ENCODE measurements around the gene RBM24. TPM values are rescaled to one million over a fixed set of nuclear protein-coding genes. Genes with fewer than 3 reads are reported as not detected.

Gene RBM24
- total RNA-seq, 1 donor from 2014 or later, result 13.2 TPM

GRCh38 chr6:17293395-17293794, 12.2 kb downstream of the RBM24 start:
- DNase-seq (ENCODE audit: extremely low spot score, unreplicated experiment), result no peak
- no peaks in the 10 kb centered on the region for H3K9me3 Mint-ChIP-seq (ENCODE audit: unreplicated experiment)
- no peaks in the 10 kb centered on the region for H3K27me3 Mint-ChIP-seq (ENCODE audit: unreplicated experiment)
- no peak overlapping the region for H3K27ac Mint-ChIP-seq (ENCODE audit: unreplicated experiment)
- no peak for TF ChIP-seq CTCF (IDR thresholded peaks at IDR 0.05)
- no peak overlapping the region for H3K4me3 Mint-ChIP-seq (ENCODE audit: unreplicated experiment)
- peaks cover 16% of the 10 kb centered on the region for H3K4me1 Mint-ChIP-seq (ENCODE audit: unreplicated experiment)
- H3K36me3 Mint-ChIP-seq (ENCODE audit: unreplicated experiment), result peaks cover 40% of the 10 kb centered on the region

GRCh38 chr6:17297271-17298080, 16.3 kb downstream of the RBM24 start:
- no peaks in the 10 kb centered on the region for H3K27me3 Mint-ChIP-seq (ENCODE audit: unreplicated experiment)
- TF ChIP-seq CTCF (IDR thresholded peaks at IDR 0.05), result no peak
- H3K36me3 Mint-ChIP-seq (ENCODE audit: unreplicated experiment), result peaks cover 10% of the 10 kb centered on the region
- no peak overlapping the region for H3K4me3 Mint-ChIP-seq (ENCODE audit: unreplicated experiment)
- no peak for DNase-seq (ENCODE audit: extremely low spot score, unreplicated experiment)
- peak overlapping the region; percentile 78 for H3K27ac Mint-ChIP-seq (ENCODE audit: unreplicated experiment)
- no peaks in the 10 kb centered on the region for H3K9me3 Mint-ChIP-seq (ENCODE audit: unreplicated experiment)
- H3K4me1 Mint-ChIP-seq (ENCODE audit: unreplicated experiment), result peaks cover 25% of the 10 kb centered on the region

- no peak for TF ChIP-seq CTCF (IDR thresholded peaks at IDR 0.05)
- H3K36me3 Mint-ChIP-seq (ENCODE audit: unreplicated experiment), result peaks cover 6% of the 10 kb centered on the region
- no peaks in the 10 kb centered on the region for H3K9me3 Mint-ChIP-seq (ENCODE audit: unreplicated experiment)
- DNase-seq (ENCODE audit: extremely low spot score, unreplicated experiment), result no peak
- H3K4me3 Mint-ChIP-seq (ENCODE audit: unreplicated experiment), result no peak overlapping the region
- peak overlapping the region; percentile 78 for H3K27ac Mint-ChIP-seq (ENCODE audit: unreplicated experiment)
- peaks cover 25% of the 10 kb centered on the region for H3K4me1 Mint-ChIP-seq (ENCODE audit: unreplicated experiment)
- H3K27me3 Mint-ChIP-seq (ENCODE audit: unreplicated experiment), result no peaks in the 10 kb centered on the region
These were observed 17.1 kb downstream of the RBM24 start for GRCh38 chr6:17298257-17298656.

- TF ChIP-seq CTCF (IDR thresholded peaks at IDR 0.05), result no peak
- H3K9me3 Mint-ChIP-seq (ENCODE audit: unreplicated experiment), result no peaks in the 10 kb centered on the region
- H3K27me3 Mint-ChIP-seq (ENCODE audit: unreplicated experiment), result no peaks in the 10 kb centered on the region
- peaks cover 25% of the 10 kb centered on the region for H3K4me1 Mint-ChIP-seq (ENCODE audit: unreplicated experiment)
- DNase-seq (ENCODE audit: extremely low spot score, unreplicated experiment), result no peak
- no peak overlapping the region for H3K4me3 Mint-ChIP-seq (ENCODE audit: unreplicated experiment)
- H3K36me3 Mint-ChIP-seq (ENCODE audit: unreplicated experiment), result no peaks in the 10 kb centered on the region
- no peak overlapping the region for H3K27ac Mint-ChIP-seq (ENCODE audit: unreplicated experiment)
These were observed 18.1 kb downstream of the RBM24 start for GRCh38 chr6:17299222-17299621.

GRCh38 chr6:17299750-17300149, 18.6 kb downstream of the RBM24 start:
- TF ChIP-seq CTCF (IDR thresholded peaks at IDR 0.05), result no peak
- Mint-ChIP-seq H3K4me1 (ENCODE audit: unreplicated experiment) (peaks cover 25% of the 10 kb centered on the region), H3K27me3 (ENCODE audit: unreplicated experiment) (no peaks in the 10 kb centered on the region), H3K36me3 (ENCODE audit: unreplicated experiment) (no peaks in the 10 kb centered on the region), H3K9me3 (ENCODE audit: unreplicated experiment) (no peaks in the 10 kb centered on the region), H3K4me3 (ENCODE audit: unreplicated experiment) (no peak overlapping the region), H3K27ac (ENCODE audit: unreplicated experiment) (peak overlapping the region; percentile 5)
- no peak for DNase-seq (ENCODE audit: extremely low spot score, unreplicated experiment)

Measured in osteocyte (in vitro differentiated cells).